ENCODE measurements around the gene CCDC88C. TPM values are rescaled to one million over a fixed set of nuclear protein-coding genes. Genes with fewer than 3 reads are reported as not detected.

CCDC88C gene
- total RNA-seq, 1 experiment from 2014 or later: 57.9 TPM

DNA sequence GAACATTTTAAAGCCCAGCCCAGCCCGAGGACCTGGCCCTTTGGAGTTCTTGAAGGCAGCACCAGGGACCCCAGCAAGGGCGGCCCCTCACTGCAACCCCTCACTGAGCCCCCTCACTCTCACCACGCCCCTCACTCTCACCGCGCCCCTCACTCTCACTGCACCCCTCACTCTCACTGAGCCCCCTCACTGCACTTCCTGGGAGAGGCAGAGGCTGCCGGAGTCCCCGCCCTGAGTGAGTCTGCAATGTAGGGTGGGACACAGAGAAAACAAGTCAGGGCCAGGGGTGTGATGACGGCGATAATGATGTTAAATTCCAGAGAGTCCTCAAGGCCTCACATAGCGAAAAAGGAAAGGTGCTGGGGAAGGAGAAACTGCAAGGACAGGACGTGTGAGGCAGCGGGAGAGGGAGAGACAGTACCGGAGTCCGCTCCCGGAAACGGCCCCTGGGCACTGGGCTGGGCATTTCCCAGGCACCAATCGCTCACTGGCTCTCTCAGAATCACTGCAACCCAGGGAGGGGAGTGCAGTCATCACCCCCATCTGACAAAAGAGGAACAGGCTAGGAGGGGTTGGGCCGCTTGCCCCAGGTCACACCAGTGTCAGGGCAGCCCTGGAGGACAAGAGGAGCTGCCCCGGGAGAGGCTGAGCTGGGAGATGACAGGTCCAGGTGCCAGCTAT, 24.9 kb downstream of the CCDC88C start:
- no peak overlapping the region for H3K4me3 ChIP-seq (ENCODE audit: low read length)
- H3K79me2 ChIP-seq (ENCODE audit: low read length): peaks cover 76% of the 10 kb centered on the region
- no peak overlapping the region for H2AFZ ChIP-seq (ENCODE audit: low read length)
- H3K4me1 ChIP-seq (ENCODE audit: low read length): peaks cover 12% of the 10 kb centered on the region
- H3K9me3 ChIP-seq (ENCODE audit: low read length): no peaks in the 10 kb centered on the region
- H3K27me3 ChIP-seq (ENCODE audit: low read length): no peaks in the 10 kb centered on the region
- H4K20me1 ChIP-seq (ENCODE audit: insufficient read depth, low read depth, low read length): peaks cover 91% of the 10 kb centered on the region
- H3K9ac ChIP-seq (ENCODE audit: low read length): no peak overlapping the region
- no peak overlapping the region for H3K27ac ChIP-seq (ENCODE audit: low read length)
- DNase-seq: no peak
- no peak overlapping the region for H3K4me2 ChIP-seq (ENCODE audit: low read depth, low read length, poor library complexity, severe bottlenecking)
- H3K36me3 ChIP-seq (ENCODE audit: insufficient read depth, low read length): no peaks in the 10 kb centered on the region; the same call in 1 of the 2 replicates
- no peaks in the 10 kb centered on the region for H3K9me2 ChIP-seq (replicated peaks; ENCODE audit: insufficient read depth, low read length)

DNA sequence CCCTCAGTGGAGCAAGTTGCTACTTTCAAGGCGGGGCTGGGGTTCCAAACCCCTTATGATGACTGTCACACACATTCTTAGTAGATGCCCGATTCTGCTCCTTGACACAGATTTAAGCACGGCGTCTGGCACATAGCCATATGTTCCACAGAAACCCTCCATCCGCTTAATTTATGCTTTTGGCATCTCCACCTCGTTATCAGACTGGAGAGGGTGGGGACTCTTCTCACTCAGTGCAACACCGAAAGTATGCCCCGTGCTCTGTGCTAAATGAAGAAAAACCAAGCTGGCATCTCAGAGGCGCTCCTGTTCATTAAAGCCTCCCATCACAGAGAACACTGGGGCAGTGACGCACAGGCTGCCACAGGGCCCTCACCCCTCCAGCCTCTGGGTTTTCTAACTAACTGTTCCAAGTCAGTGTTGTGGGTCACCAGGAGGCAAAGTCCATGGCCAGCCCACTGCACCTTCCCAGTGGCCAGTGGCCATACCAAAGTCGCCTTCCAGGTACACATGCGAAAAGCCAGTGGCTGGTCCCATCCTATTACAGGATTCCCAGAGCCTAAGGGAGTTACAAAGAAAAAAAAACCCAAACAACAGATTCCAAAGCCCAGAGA, 27.3 kb downstream of the CCDC88C start:
- Histone ChIP-seq H3K36me3 (ENCODE audit: insufficient read depth, low read length) (no peaks in the 10 kb centered on the region), H3K4me3 (ENCODE audit: low read length) (no peak overlapping the region), H3K79me2 (ENCODE audit: low read length) (peaks cover 72% of the 10 kb centered on the region), H3K4me2 (ENCODE audit: low read depth, low read length, poor library complexity, severe bottlenecking) (no peak overlapping the region), H3K4me1 (ENCODE audit: low read length) (peaks cover 5% of the 10 kb centered on the region), H2AFZ (ENCODE audit: low read length) (no peak overlapping the region), H3K9ac (ENCODE audit: low read length) (no peak overlapping the region), H3K9me2 (replicated peaks; ENCODE audit: insufficient read depth, low read length) (no peaks in the 10 kb centered on the region), H4K20me1 (ENCODE audit: insufficient read depth, low read depth, low read length) (peaks cover 86% of the 10 kb centered on the region), H3K27me3 (ENCODE audit: low read length) (no peaks in the 10 kb centered on the region), H3K9me3 (ENCODE audit: low read length) (no peaks in the 10 kb centered on the region), H3K27ac (ENCODE audit: low read length) (no peak overlapping the region)
- DNase-seq: no peak

GRCh38 chr14:91389150-91389549, 28.5 kb downstream of the CCDC88C start:
- Histone ChIP-seq H3K4me1 (ENCODE audit: low read length) (peaks cover 4% of the 10 kb centered on the region), H4K20me1 (ENCODE audit: insufficient read depth, low read depth, low read length) (peaks cover 86% of the 10 kb centered on the region), H3K36me3 (ENCODE audit: insufficient read depth, low read length) (no peaks in the 10 kb centered on the region), H2AFZ (ENCODE audit: low read length) (no peak overlapping the region), H3K4me3 (ENCODE audit: low read length) (no peak overlapping the region), H3K9ac (ENCODE audit: low read length) (no peak overlapping the region), H3K4me2 (ENCODE audit: low read depth, low read length, poor library complexity, severe bottlenecking) (no peak overlapping the region), H3K27ac (ENCODE audit: low read length) (no peak overlapping the region), H3K9me3 (ENCODE audit: low read length) (no peaks in the 10 kb centered on the region), H3K9me2 (replicated peaks; ENCODE audit: insufficient read depth, low read length) (no peaks in the 10 kb centered on the region), H3K27me3 (ENCODE audit: low read length) (no peaks in the 10 kb centered on the region), H3K79me2 (ENCODE audit: low read length) (peaks cover 63% of the 10 kb centered on the region)
- DNase-seq: no peak

- H3K9me2 ChIP-seq (replicated peaks; ENCODE audit: insufficient read depth, low read length): no peaks in the 10 kb centered on the region
- no peaks in the 10 kb centered on the region for H3K27me3 ChIP-seq (ENCODE audit: low read length)
- peaks cover 85% of the 10 kb centered on the region for H4K20me1 ChIP-seq (ENCODE audit: insufficient read depth, low read depth, low read length)
- H3K36me3 ChIP-seq (ENCODE audit: insufficient read depth, low read length): no peaks in the 10 kb centered on the region
- no peak overlapping the region for H3K9ac ChIP-seq (ENCODE audit: low read length)
- H3K4me2 ChIP-seq (ENCODE audit: low read depth, low read length, poor library complexity, severe bottlenecking): no peak overlapping the region
- H3K79me2 ChIP-seq (ENCODE audit: low read length): peaks cover 62% of the 10 kb centered on the region
- no peaks in the 10 kb centered on the region for H3K9me3 ChIP-seq (ENCODE audit: low read length)
- H3K4me3 ChIP-seq (ENCODE audit: low read length): no peak overlapping the region
- H2AFZ ChIP-seq (ENCODE audit: low read length): no peak overlapping the region
- DNase-seq: no peak
- H3K27ac ChIP-seq (ENCODE audit: low read length): no peak overlapping the region
- peaks cover 4% of the 10 kb centered on the region; the same call in 1 of the 2 replicates for H3K4me1 ChIP-seq (ENCODE audit: low read length)
Measured at GRCh38 chr14:91388551-91388975, 29.1 kb downstream of the CCDC88C start.

DNA sequence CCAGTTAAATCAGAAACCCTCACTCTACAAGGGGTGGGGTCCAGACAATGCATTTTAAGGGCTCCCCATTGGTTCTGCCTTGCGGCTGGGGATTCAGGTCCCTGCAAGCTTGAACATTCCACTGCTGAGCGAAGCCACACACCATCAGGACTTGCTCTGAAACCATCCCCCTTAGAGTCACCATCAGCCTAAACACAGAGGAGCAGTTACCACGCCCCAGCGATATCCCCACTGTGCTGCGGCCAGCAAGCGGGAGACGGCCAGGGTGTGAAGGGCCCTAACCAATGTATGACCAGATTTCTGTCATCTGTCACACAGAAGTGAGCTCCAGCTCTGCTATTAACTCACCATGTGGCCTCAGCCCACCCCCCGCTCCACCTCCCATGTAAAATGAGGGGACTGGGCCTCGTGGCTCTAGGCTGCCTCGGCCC, 29.7 kb downstream of the CCDC88C start:
- Histone ChIP-seq H2AFZ (ENCODE audit: low read length) (no peak overlapping the region), H3K79me2 (ENCODE audit: low read length) (peaks cover 64% of the 10 kb centered on the region), H4K20me1 (ENCODE audit: insufficient read depth, low read depth, low read length) (peaks cover 85% of the 10 kb centered on the region), H3K4me1 (ENCODE audit: low read length) (peaks cover 9% of the 10 kb centered on the region; the same call in 1 of the 2 replicates), H3K9ac (ENCODE audit: low read length) (no peak overlapping the region), H3K36me3 (ENCODE audit: insufficient read depth, low read length) (no peaks in the 10 kb centered on the region), H3K27me3 (ENCODE audit: low read length) (no peaks in the 10 kb centered on the region), H3K9me3 (ENCODE audit: low read length) (no peaks in the 10 kb centered on the region), H3K4me3 (ENCODE audit: low read length) (no peak overlapping the region), H3K27ac (ENCODE audit: low read length) (no peak overlapping the region), H3K4me2 (ENCODE audit: low read depth, low read length, poor library complexity, severe bottlenecking) (no peak overlapping the region), H3K9me2 (replicated peaks; ENCODE audit: insufficient read depth, low read length) (no peaks in the 10 kb centered on the region)
- DNase-seq: no peak

DNA sequence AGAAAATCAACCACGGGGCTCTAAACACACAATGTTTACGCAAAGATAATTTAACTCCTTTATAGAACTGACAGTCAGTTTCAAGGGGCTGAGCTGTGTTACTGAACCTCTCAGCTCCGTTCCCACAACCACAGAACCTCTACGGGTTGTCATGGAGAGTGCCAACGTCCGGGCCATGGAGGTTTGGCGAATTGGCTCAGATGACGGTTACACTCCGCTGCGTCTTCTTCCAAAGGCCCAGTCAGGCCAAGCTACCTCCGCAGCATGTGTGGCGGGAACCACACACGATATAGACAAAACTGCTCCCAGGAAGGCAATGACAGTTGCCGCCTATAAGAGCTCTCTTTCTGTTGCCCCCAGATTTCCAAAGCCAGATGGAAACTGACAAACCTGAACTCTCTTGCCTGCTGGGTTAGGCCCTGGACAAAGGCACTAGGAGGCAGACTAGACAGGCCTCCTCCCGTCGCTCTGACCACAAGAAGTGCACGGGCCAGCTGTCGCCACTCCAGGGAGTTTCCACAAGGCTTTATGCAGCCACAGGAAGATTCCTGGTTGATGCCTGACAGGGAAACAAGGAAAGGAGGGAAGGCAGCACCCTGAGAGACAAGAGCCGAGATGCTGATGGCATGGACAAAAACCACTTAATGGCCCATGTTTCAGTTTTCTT, 30.3 kb downstream of the CCDC88C start:
- Histone ChIP-seq H3K4me2 (ENCODE audit: low read depth, low read length, poor library complexity, severe bottlenecking) (no peak overlapping the region), H4K20me1 (ENCODE audit: insufficient read depth, low read depth, low read length) (peaks cover 85% of the 10 kb centered on the region), H3K79me2 (ENCODE audit: low read length) (peaks cover 63% of the 10 kb centered on the region), H3K9me2 (replicated peaks; ENCODE audit: insufficient read depth, low read length) (no peaks in the 10 kb centered on the region), H3K9me3 (ENCODE audit: low read length) (no peaks in the 10 kb centered on the region), H3K4me3 (ENCODE audit: low read length) (no peak overlapping the region), H2AFZ (ENCODE audit: low read length) (no peak overlapping the region), H3K9ac (ENCODE audit: low read length) (no peak overlapping the region), H3K27ac (ENCODE audit: low read length) (no peak overlapping the region), H3K36me3 (ENCODE audit: insufficient read depth, low read length) (no peaks in the 10 kb centered on the region), H3K27me3 (ENCODE audit: low read length) (no peaks in the 10 kb centered on the region), H3K4me1 (ENCODE audit: low read length) (peaks cover 16% of the 10 kb centered on the region)
- no peak for DNase-seq

- H3K79me2 ChIP-seq (ENCODE audit: low read length): peaks cover 65% of the 10 kb centered on the region
Measured at GRCh38 chr14:91385697-91386096, 31.9 kb downstream of the CCDC88C start.

DNA sequence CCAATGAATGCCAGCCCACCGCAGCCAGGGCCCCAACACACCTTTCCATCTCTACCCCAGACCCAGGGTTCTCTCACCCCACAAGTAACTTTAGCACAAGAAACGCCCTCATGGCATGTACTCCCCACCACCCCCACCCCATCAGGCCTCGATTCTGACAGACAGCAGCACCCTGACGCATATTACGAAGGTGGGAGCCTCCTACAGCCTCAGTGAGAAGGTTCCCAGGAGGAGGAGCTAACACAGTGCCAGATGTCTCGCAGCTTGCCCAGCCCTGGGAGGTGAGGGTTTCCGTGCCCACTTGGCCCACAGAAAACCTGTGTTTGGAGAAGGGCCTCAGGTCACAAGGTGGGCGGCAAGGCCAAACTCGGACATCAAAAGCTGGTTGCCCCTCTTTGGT, 32.4 kb downstream of the CCDC88C start:
- H3K4me1 ChIP-seq (ENCODE audit: low read length): peaks cover 35% of the 10 kb centered on the region
- no peaks in the 10 kb centered on the region for H3K36me3 ChIP-seq (ENCODE audit: insufficient read depth, low read length)
- peaks cover 65% of the 10 kb centered on the region for H3K79me2 ChIP-seq (ENCODE audit: low read length)
- no peak for DNase-seq
- H3K9ac ChIP-seq (ENCODE audit: low read length): no peak overlapping the region
- H3K27me3 ChIP-seq (ENCODE audit: low read length): no peaks in the 10 kb centered on the region
- no peak overlapping the region for H2AFZ ChIP-seq (ENCODE audit: low read length)
- H3K9me2 ChIP-seq (replicated peaks; ENCODE audit: insufficient read depth, low read length): no peaks in the 10 kb centered on the region
- H3K4me2 ChIP-seq (ENCODE audit: low read depth, low read length, poor library complexity, severe bottlenecking): no peak overlapping the region
- H3K4me3 ChIP-seq (ENCODE audit: low read length): no peak overlapping the region
- H3K9me3 ChIP-seq (ENCODE audit: low read length): no peaks in the 10 kb centered on the region
- H3K27ac ChIP-seq (ENCODE audit: low read length): no peak overlapping the region
- H4K20me1 ChIP-seq (ENCODE audit: insufficient read depth, low read depth, low read length): peaks cover 88% of the 10 kb centered on the region

More at GRCh38 chr14:91385697-91386096, 31.9 kb downstream of the CCDC88C start:
- no peaks in the 10 kb centered on the region for H3K9me2 ChIP-seq (replicated peaks; ENCODE audit: insufficient read depth, low read length)
- H3K36me3 ChIP-seq (ENCODE audit: insufficient read depth, low read length): no peaks in the 10 kb centered on the region
- H3K4me3 ChIP-seq (ENCODE audit: low read length): no peak overlapping the region
- H3K9ac ChIP-seq (ENCODE audit: low read length): no peak overlapping the region
- no peak overlapping the region for H2AFZ ChIP-seq (ENCODE audit: low read length)
- peaks cover 88% of the 10 kb centered on the region for H4K20me1 ChIP-seq (ENCODE audit: insufficient read depth, low read depth, low read length)
- DNase-seq: no peak
- no peak overlapping the region for H3K4me2 ChIP-seq (ENCODE audit: low read depth, low read length, poor library complexity, severe bottlenecking)
- H3K27me3 ChIP-seq (ENCODE audit: low read length): no peaks in the 10 kb centered on the region
- H3K27ac ChIP-seq (ENCODE audit: low read length): no peak overlapping the region
- no peaks in the 10 kb centered on the region for H3K9me3 ChIP-seq (ENCODE audit: low read length)
- H3K4me1 ChIP-seq (ENCODE audit: low read length): peaks cover 32% of the 10 kb centered on the region

All from Karpas-422 (cell line).